Activated T-helper 1 cell treated with Interleukin-2 at 50 U/mL for 16 hours (primary cell): ENCODE data around the gene NFKBIB.
A peak's percentile ranks its signal among the peaks of the same experiment; 100 is the strongest.
"Not testable (repeated sequence)": the region's sequence is repeated elsewhere in the genome, so short reads cannot be mapped to it uniquely, and the experiment has no call there.

Experiments
- DNase-seq: peaks from one replicate; pipeline ENCODE4 v3.0.0-alpha.2; 2020; ENCODE audit warnings: low read depth

The NFKBIB gene

GRCh38 chr19:38928391-38929001, 28.7 kb downstream of the NFKBIB start:
- DNase-seq = no peak

DNA sequence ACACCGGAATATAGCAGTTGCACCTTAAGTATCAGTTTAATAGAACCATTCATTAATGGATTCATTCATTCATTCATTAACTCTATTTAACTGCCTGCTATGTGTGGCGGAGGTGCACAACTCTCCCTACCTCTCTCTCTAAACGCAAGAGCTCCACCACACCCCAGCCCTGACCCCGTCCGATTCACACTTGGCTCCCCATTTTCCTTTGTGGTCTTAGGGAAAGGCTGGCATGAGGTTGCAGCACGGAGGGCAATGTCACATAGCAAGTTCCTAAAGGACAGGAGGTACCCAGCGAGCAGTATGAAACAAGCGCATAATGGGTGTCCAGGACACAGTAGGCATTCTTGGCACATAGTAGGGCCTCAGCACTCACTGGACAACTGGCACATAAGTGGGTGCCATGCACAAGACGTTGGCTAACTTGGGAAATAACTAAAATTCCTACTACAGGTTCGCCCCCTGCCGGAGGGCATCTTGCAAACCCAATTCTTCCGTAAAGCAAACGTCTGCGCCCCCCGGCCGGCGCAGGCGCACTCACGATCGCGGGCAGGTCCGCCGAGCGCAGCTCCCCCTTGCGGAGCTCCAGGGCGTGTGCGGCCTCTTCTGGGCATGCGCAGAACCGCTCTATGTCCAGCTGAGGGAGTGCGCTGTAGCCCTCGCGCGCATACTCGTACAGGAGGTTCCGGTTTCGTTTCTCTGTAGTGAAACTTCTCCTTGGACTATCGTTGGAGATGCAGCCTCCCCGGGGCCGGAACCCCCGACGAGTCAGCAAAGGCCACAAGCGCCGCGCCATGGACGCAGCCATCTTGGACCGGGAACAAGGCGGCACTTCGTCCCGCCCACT, 30.4 kb downstream of the NFKBIB start, which contains the start of gene SARS2:
Gene SARS2, minus strand, starts transcription at position 835 of the 847 bp plus-strand sequence. Its CDS starts 27 bp downstream, at position 808.
- peak; percentile 88 for DNase-seq

GRCh38 chr19:38930776-38931520, 31.2 kb downstream of the NFKBIB start, which contains the start of gene MRPS12:
Gene MRPS12 (plus strand): TSS chr19:38930944. CDS start chr19:38931295, 351 bp downstream.
- DNase-seq = peak; percentile 95

- DNase-seq = no peak
Observed at GRCh38 chr19:38931521-38931793, 31.7 kb downstream of the NFKBIB start.

DNA sequence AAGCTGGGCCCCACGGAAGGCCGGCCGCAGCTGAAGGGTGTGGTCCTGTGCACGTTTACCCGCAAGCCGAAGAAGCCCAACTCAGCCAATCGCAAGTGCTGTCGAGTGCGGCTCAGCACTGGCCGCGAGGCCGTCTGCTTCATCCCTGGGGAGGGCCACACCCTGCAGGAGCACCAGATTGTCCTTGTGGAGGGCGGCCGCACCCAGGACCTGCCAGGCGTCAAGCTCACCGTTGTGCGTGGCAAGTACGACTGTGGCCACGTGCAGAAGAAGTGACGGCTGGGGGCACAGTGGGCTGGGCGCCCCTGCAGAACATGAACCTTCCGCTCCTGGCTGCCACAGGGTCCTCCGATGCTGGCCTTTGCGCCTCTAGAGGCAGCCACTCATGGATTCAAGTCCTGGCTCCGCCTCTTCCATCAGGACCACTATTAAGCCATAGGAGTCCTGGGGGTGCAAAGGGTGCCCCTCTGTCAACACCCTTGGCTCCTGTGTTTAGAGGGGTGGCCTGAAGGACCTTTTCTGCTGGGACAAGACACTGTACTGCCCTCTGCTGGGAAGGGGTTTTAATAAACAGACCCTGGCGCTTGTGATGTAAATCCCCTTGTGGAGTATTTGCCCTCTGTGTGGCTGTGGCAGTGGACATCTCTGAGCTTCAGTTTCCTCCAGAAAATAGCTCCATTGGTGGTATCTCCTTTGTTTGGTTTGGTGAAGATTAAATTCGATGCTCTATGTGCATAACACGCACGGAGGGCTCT, 32.8 kb downstream of the NFKBIB start:
- no peak for DNase-seq

DNA sequence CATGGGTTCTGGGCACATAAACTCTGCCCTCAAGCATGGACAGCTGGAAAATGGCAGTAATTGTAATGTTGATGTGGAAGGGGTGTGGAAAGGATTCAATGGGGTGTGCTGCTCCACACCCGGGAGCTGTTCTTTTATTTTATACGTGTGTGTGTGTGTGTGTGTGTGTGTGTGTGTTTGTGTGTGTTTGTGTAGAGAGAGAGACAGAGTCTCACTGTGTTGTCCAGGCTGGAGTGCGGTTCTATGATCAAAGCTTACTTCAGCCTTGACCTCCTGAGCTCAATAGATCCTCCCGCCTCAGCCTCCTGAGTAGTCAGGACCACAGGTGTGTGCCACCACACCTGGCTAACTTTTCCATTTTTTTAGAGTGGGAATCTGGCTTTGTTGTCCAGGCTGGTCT, 33.8 kb downstream of the NFKBIB start:
- DNase-seq = no peak

DNA sequence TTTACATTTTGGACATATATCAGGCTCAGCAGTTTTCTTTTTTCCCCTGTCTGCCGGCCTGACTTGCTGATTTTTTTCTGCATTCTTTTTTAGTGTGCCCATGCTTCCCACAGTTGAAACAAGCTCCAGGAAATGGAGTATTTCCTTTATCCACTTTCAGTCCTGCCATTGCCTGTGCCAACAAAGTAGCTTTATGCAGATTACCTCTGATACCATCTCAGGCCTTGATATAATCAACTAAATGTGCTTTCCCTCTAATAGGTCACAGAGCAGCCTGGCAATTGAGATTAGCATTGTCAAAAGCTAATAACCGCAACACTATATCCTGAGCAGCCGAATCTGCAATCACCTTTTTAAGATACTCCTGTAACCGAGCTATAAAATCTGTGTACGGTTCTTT, 40.2 kb downstream of the NFKBIB start:
- no peak for DNase-seq

- not testable (repeated sequence) for DNase-seq
Observed at GRCh38 chr19:38941466-38941865, 41.7 kb downstream of the NFKBIB start.

- DNase-seq = no peak
Observed at GRCh38 chr19:38941979-38942378, 42.2 kb downstream of the NFKBIB start.

GRCh38 chr19:38942471-38943181, 42.9 kb downstream of the NFKBIB start:
- DNase-seq = no peak

DNA sequence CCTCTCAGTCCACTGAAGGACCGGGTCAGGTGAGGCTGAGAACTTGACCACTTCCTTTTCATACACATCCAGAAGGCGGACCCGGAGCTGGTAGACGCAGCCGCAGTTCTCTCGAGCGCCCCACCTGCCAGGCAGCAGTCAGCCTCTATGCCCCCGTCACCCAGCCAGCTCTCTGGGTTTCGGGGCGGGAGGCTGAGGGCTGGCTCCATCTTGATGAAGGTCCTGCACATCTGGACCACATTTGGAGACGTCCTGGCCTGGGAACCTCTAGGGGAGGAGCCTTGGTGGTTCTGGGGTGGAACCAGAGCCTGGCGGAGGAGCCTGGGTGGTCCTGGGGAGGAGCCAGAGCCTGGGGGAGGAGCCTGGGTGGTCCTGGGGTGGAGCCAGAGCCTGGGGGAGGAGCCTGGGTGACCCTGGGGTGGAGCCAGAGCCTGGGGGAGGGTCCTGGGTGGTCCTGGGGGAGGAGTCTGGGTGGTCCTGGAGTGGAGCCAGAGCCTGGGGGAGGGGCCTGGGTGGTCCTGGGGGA, 45.3 kb downstream of the NFKBIB start:
- no peak for DNase-seq

- no peak for DNase-seq
Observed at GRCh38 chr19:38945562-38946228, 45.9 kb downstream of the NFKBIB start.

DNA sequence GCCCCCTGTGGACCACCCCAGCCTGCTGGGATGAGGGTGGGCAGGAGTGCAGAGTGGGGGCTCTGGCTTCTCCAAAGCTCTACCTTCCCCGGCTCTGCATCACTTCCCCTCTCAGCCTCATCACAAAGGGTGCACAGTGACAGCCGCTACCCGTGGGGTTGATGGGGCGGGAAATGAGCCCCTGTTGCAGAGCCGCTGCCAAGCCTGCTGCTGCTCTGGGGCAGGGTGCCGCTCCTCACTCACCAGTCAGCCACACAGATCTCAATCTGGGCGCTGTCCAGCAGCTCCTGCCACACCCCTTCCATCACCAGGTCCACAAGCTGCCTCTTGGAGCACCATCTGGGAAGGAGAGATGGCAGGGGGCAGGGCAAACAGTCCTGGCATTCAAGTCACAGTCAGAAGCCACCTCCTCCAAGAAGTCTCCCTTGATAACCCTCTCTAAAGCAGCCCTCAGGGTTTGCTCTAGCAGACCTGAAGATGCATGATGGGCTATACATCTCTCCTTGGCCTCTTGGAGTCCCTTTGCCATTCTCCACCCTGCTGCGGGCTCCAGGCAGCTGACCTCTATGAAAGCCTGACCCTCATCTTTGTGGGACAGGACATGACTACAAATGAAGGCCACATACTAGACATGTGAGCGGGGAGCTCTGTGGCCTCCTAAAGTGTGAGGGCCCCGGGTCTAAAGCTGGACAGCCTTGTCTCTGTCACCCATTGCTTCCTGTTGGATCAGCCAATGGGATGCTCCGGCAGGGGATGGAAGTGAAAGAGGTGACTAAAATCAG, 46.7 kb downstream of the NFKBIB start:
- no peak for DNase-seq

- peak; percentile 58 for DNase-seq
Observed at GRCh38 chr19:38949580-38950367, 50.0 kb downstream of the NFKBIB start.

DNA sequence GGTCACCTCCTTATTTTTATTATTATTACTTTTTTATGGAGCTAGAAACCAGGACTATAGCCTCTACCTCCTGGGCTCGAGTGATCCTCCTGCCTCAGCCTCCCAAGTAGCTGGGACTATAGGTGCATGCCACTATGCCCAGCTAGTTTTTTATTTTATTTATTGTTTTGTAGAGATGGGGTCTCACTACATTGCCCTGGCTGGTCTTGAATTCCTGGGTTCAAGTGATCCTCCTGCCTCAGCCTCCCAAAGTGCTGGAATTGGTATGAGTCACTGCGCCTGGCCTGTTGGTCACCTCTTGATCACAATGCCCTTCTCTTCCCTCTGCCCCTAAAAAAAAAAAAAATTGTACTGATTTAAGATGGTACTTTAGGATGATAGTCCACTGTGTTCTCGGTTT, 51.4 kb downstream of the NFKBIB start:
- no peak for DNase-seq

GRCh38 chr19:38952395-38953165, 52.8 kb downstream of the NFKBIB start:
- DNase-seq = no peak

- no peak for DNase-seq
Observed at GRCh38 chr19:38953677-38954076, 53.9 kb downstream of the NFKBIB start.

DNA sequence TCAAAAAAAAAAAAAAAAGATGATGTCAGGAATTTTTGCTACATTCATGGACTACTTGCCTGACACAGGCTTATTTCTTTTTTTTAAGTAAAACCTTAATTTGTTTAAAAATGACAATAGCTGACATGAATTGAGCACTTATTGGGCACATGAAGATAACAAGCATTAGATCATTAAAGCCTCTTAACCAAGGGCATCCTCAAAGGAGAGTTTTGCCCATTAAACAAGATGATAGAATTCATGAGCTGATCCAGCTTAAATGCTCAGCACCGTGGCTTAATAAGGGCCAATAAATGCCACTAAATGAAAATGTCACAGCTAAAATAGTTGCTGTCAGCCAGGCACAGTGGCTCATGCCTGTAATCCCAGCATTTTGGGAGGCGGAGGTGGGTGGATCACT, 56.5 kb downstream of the NFKBIB start:
- DNase-seq = no peak
